GM23338 (cell line): Measurements from ENCODE around the gene USP49. TPM values are rescaled to one million over a fixed set of nuclear protein-coding genes. Genes with fewer than 3 reads are reported as not detected.

ENCODE experiments used
- ATAC-seq: fragments of 200-7000 bp; cut with Tn5 transposase; 3 replicates; pipeline ENCODE4 v1.9.1; 2020
- DNase-seq: peaks from one replicate; pipeline ENCODE4 v3.0.0-alpha.2; 2015; ENCODE audit warnings: low spot score
- H2AFZ ChIP-seq: fragments of 200-600 bp; sonication (generic); 2 replicates; pipeline ENCODE4 v1.8.0; 2016; ENCODE audit warnings: antibody characterized with exemption, mild to moderate bottlenecking, moderate library complexity
- H3F3A ChIP-seq: fragments of 200-600 bp; sonication (generic); replicated peaks from 2 replicates; pipeline ENCODE4 v1.8.0; 2017; ENCODE audit warnings: antibody characterized with exemption, mixed run types, low read depth
- H3K27ac ChIP-seq: fragments of 200-600 bp; sonication (generic); 2 replicates; pipeline ENCODE4 v1.6.1; 2016; ENCODE audit warnings: low read depth
- H3K27me3 ChIP-seq: fragments of 200-600 bp; sonication (generic); 2 replicates; pipeline ENCODE4 v1.8.0; 2016; ENCODE audit warnings: mild to moderate bottlenecking, mixed run types, moderate library complexity; ENCODE audit not compliant: insufficient read depth
- H3K36me3 ChIP-seq: fragments of 200-600 bp; sonication (generic); 2 replicates; pipeline ENCODE4 v1.8.0; 2016; ENCODE audit warnings: mild to moderate bottlenecking; ENCODE audit not compliant: insufficient read depth
- H3K4me1 ChIP-seq: fragments of 200-600 bp; sonication (generic); 2 replicates; pipeline ENCODE4 v1.8.0; 2016; ENCODE audit warnings: mild to moderate bottlenecking, moderate library complexity; ENCODE audit not compliant: insufficient read depth
- H3K4me2 ChIP-seq: fragments of 200-600 bp; sonication (generic); 2 replicates; pipeline ENCODE4 v1.7.1; 2017; ENCODE audit warnings: mixed run types
- H3K4me3 ChIP-seq: fragments of 200-600 bp; sonication (generic); 2 replicates; pipeline ENCODE4 v1.6.1; 2016; ENCODE audit warnings: mixed run types
- H3K79me2 ChIP-seq: fragments of 200-600 bp; sonication (generic); replicated peaks from 2 replicates; pipeline ENCODE4 v1.8.0; 2017; ENCODE audit warnings: mild to moderate bottlenecking; ENCODE audit not compliant: insufficient read depth
- H3K9me2 ChIP-seq: fragments of 200-600 bp; sonication (generic); 2 replicates; pipeline ENCODE4 v1.8.0; 2017; ENCODE audit not compliant: insufficient read depth
- H4K20me1 ChIP-seq: fragments of 200-600 bp; sonication (generic); replicated peaks from 2 replicates; pipeline ENCODE4 v1.8.0; 2017; ENCODE audit warnings: mild to moderate bottlenecking; ENCODE audit not compliant: insufficient read depth
- H3K27ac Mint-ChIP-seq: 2 replicates; pipeline ENCODE4 v1.8.0; 2020; ENCODE audit warnings: inconsistent platforms, mild to moderate bottlenecking, moderate library complexity, mixed read lengths
- H3K27me3 Mint-ChIP-seq: 3 replicates; pipeline ENCODE4 v1.8.0; 2022; ENCODE audit warnings: low read depth, mild to moderate bottlenecking, moderate library complexity, mixed read lengths, inconsistent platforms; ENCODE audit not compliant: insufficient read depth, poor library complexity
- H3K36me3 Mint-ChIP-seq: 3 replicates; pipeline ENCODE4 v1.8.0; 2021; ENCODE audit warnings: low read depth, mild to moderate bottlenecking, inconsistent platforms, moderate library complexity, mixed read lengths
- H3K4me1 Mint-ChIP-seq: 3 replicates; pipeline ENCODE4 v1.8.0; 2020; ENCODE audit warnings: mild to moderate bottlenecking, inconsistent platforms, mixed read lengths
- H3K4me3 Mint-ChIP-seq: 3 replicates; pipeline ENCODE4 v1.8.0; 2021; ENCODE audit warnings: moderate library complexity, mild to moderate bottlenecking, inconsistent platforms, mixed read lengths
- H3K9me3 Mint-ChIP-seq: 3 replicates; pipeline ENCODE4 v1.8.0; 2020; ENCODE audit warnings: moderate library complexity, mild to moderate bottlenecking, inconsistent platforms, mixed read lengths
- CREB1 ChIP-seq: fragments of 250-450 bp; sonication (Bioruptor Pico); IDR thresholded peaks from 2 replicates; pipeline ENCODE4 v1.5.0; 2020; ENCODE audit warnings: low read depth, mild to moderate bottlenecking, moderate library complexity
- ETS1 ChIP-seq: IDR thresholded peaks from 2 replicates; pipeline ENCODE4 v1.6.1; 2016; ENCODE audit warnings: antibody characterized with exemption
- EZH2 ChIP-seq: fragments of 200-600 bp; sonication (generic); IDR thresholded peaks from one replicate; pipeline ENCODE4 v1.8.0; 2017; ENCODE audit warnings: antibody characterized with exemption, mild to moderate bottlenecking, low read depth; ENCODE audit not compliant: unreplicated experiment
- EZH2phosphoT487 ChIP-seq: fragments of 200-600 bp; sonication (generic); IDR thresholded peaks from one replicate; pipeline ENCODE4 v1.8.1; 2018; ENCODE audit warnings: antibody characterized with exemption; ENCODE audit not compliant: unreplicated experiment
- JUNB ChIP-seq: IDR thresholded peaks from one replicate; pipeline ENCODE4 v1.6.1; 2016; ENCODE audit warnings: antibody characterized with exemption; ENCODE audit not compliant: unreplicated experiment
- NANOG ChIP-seq: IDR thresholded peaks from 2 replicates; pipeline ENCODE4 v1.6.1; 2016; ENCODE audit warnings: antibody characterized with exemption, borderline replicate concordance
- POLR2AphosphoS5 ChIP-seq: IDR thresholded peaks from 2 replicates; pipeline ENCODE4 v1.6.1; 2016; ENCODE audit warnings: antibody characterized with exemption, low read depth
- REST ChIP-seq: IDR thresholded peaks from one replicate; pipeline ENCODE4 v1.6.1; 2018; ENCODE audit warnings: antibody characterized with exemption; ENCODE audit not compliant: unreplicated experiment
- STAT1 ChIP-seq: IDR thresholded peaks from one replicate; pipeline ENCODE4 v1.6.1; 2016; ENCODE audit warnings: antibody characterized with exemption; ENCODE audit not compliant: unreplicated experiment
- ZNF114 ChIP-seq: fragments of 250-450 bp; sonication (Bioruptor Pico); IDR thresholded peaks from 2 replicates; pipeline ENCODE4 v1.5.0; 2020; ENCODE audit warnings: mild to moderate bottlenecking, moderate library complexity
- ZNF331 ChIP-seq: fragments of 250-450 bp; sonication (Bioruptor Pico); IDR thresholded peaks from 2 replicates; pipeline ENCODE4 v1.5.0; 2020; ENCODE audit warnings: low read depth, mild to moderate bottlenecking, moderate library complexity
- polyA plus RNA-seq: library from polyadenylated mRNA; unstranded; fragments of >200 nt; fragmentation: Nextera tagmentation; extraction: Ambion mirVana; gene quantifications from 2 replicates; pipeline ENCODE4 v1.2.1, GENCODE V29; 2016
- total RNA-seq: library from RNA; depleted of rRNA; stranded (reverse); fragments of >200 nt; shearing (Covaris generic); gene quantifications from 2 replicates; pipeline ENCODE4 v1.2.3, GENCODE V29; 2014
- TF ChIP-seq, protein P1 (sequence below), 2 experiments: fragments of 200-600 bp in 1 of 2; sonication (generic) in 1 of 2; conservative IDR thresholded peaks; 2 replicates each; pipeline versions ENCODE4 v1.5.1 to v1.6.1; 2016 to 2017; ENCODE audit warnings: antibody characterized with exemption in 2 of 2, low read depth in 2 of 2, mild to moderate bottlenecking in 2 of 2, moderate library complexity in 1 of 2
- TF ChIP-seq, protein P2 (sequence below): fragments of 250-450 bp; sonication (Bioruptor Pico); IDR thresholded peaks from 2 replicates; pipeline ENCODE4 v1.5.0; 2020; ENCODE audit warnings: mild to moderate bottlenecking, moderate library complexity

The USP49 gene
- total and polyA plus RNA-seq, 2 experiments from 2014 or later, result 5.9 to 21.5 TPM

DNA sequence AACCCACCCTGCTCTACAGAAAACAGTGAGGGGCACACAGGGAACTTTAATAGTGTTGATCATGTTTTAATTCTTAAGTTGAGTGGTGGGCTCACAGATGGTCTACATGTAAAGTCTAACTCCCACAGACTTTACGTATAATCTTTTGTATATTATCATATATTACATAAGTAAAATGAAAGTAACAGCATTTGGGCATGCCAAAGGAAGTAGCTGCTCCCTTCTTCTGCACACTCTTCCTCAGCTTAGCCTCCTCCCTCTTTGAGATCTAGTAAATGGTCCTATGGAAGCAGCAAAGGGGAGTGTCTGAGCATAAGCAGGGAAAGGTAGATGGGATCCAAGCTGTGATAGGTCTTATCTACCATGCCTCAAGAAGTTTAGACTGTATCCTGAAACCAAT, 14.6 kb upstream of the USP49 start:
- Mint-ChIP-seq H3K27me3 (no peaks in the 10 kb centered on the region), H3K9me3 (no peaks in the 10 kb centered on the region), H3K4me3 (no peak overlapping the region), H3K36me3 (peaks cover 39% of the 10 kb centered on the region), H3K4me1 (no peaks in the 10 kb centered on the region), H3K27ac (no peak overlapping the region)
- H3K27me3 ChIP-seq, result no peaks in the 10 kb centered on the region
- peaks cover 7% of the 10 kb centered on the region for H4K20me1 ChIP-seq
- TF ChIP-seq, protein P1, sequence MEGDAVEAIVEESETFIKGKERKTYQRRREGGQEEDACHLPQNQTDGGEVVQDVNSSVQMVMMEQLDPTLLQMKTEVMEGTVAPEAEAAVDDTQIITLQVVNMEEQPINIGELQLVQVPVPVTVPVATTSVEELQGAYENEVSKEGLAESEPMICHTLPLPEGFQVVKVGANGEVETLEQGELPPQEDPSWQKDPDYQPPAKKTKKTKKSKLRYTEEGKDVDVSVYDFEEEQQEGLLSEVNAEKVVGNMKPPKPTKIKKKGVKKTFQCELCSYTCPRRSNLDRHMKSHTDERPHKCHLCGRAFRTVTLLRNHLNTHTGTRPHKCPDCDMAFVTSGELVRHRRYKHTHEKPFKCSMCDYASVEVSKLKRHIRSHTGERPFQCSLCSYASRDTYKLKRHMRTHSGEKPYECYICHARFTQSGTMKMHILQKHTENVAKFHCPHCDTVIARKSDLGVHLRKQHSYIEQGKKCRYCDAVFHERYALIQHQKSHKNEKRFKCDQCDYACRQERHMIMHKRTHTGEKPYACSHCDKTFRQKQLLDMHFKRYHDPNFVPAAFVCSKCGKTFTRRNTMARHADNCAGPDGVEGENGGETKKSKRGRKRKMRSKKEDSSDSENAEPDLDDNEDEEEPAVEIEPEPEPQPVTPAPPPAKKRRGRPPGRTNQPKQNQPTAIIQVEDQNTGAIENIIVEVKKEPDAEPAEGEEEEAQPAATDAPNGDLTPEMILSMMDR (conservative IDR thresholded peaks at IDR 0.05; ENCODE audit: low read depth in 2 of 2), result no peak
- TF ChIP-seq POLR2AphosphoS5, result no peak
- no peak for TF ChIP-seq CREB1 (CRISPR knock-in tag)
- TF ChIP-seq JUNB, result no peak
- TF ChIP-seq REST, result no peak
- TF ChIP-seq STAT1, result no peak
- TF ChIP-seq ZNF114 (CRISPR knock-in tag), result no peak
- no peak for TF ChIP-seq NANOG
- TF ChIP-seq EZH2phosphoT487, result no peak
- TF ChIP-seq ZNF331 (CRISPR knock-in tag), result no peak
- TF ChIP-seq ETS1, result no peak
- TF ChIP-seq, protein P2, sequence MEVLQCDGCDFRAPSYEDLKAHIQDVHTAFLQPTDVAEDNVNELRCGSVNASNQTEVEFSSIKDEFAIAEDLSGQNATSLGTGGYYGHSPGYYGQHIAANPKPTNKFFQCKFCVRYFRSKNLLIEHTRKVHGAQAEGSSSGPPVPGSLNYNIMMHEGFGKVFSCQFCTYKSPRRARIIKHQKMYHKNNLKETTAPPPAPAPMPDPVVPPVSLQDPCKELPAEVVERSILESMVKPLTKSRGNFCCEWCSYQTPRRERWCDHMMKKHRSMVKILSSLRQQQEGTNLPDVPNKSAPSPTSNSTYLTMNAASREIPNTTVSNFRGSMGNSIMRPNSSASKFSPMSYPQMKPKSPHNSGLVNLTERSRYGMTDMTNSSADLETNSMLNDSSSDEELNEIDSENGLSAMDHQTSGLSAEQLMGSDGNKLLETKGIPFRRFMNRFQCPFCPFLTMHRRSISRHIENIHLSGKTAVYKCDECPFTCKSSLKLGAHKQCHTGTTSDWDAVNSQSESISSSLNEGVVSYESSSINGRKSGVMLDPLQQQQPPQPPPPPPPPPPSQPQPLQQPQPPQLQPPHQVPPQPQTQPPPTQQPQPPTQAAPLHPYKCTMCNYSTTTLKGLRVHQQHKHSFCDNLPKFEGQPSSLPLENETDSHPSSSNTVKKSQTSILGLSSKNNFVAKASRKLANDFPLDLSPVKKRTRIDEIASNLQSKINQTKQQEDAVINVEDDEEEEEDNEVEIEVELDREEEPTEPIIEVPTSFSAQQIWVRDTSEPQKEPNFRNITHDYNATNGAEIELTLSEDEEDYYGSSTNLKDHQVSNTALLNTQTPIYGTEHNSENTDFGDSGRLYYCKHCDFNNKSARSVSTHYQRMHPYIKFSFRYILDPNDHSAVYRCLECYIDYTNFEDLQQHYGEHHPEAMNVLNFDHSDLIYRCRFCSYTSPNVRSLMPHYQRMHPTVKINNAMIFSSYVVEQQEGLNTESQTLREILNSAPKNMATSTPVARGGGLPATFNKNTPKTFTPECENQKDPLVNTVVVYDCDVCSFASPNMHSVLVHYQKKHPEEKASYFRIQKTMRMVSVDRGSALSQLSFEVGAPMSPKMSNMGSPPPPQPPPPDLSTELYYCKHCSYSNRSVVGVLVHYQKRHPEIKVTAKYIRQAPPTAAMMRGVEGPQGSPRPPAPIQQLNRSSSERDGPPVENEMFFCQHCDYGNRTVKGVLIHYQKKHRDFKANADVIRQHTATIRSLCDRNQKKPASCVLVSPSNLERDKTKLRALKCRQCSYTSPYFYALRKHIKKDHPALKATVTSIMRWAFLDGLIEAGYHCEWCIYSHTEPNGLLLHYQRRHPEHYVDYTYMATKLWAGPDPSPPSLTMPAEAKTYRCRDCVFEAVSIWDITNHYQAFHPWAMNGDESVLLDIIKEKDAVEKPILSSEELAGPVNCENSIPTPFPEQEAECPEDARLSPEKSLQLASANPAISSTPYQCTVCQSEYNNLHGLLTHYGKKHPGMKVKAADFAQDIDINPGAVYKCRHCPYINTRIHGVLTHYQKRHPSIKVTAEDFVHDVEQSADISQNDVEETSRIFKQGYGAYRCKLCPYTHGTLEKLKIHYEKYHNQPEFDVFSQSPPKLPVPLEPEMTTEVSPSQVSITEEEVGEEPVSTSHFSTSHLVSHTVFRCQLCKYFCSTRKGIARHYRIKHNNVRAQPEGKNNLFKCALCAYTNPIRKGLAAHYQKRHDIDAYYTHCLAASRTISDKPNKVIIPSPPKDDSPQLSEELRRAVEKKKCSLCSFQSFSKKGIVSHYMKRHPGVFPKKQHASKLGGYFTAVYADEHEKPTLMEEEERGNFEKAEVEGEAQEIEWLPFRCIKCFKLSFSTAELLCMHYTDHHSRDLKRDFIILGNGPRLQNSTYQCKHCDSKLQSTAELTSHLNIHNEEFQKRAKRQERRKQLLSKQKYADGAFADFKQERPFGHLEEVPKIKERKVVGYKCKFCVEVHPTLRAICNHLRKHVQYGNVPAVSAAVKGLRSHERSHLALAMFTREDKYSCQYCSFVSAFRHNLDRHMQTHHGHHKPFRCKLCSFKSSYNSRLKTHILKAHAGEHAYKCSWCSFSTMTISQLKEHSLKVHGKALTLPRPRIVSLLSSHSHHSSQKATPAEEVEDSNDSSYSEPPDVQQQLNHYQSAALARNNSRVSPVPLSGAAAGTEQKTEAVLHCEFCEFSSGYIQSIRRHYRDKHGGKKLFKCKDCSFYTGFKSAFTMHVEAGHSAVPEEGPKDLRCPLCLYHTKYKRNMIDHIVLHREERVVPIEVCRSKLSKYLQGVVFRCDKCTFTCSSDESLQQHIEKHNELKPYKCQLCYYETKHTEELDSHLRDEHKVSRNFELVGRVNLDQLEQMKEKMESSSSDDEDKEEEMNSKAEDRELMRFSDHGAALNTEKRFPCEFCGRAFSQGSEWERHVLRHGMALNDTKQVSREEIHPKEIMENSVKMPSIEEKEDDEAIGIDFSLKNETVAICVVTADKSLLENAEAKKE (CRISPR knock-in tag), result no peak
- no peak for TF ChIP-seq EZH2
- H3K4me2 ChIP-seq, result no peak overlapping the region
- peaks cover 12% of the 10 kb centered on the region; the same call in 1 of the 2 replicates for H3K36me3 ChIP-seq
- no peaks in the 10 kb centered on the region for H3F3A ChIP-seq
- H3K9me2 ChIP-seq, result no peaks in the 10 kb centered on the region
- DNase-seq (no peak), ATAC-seq (no peak)
- no peak overlapping the region for H3K4me3 ChIP-seq
- no peak overlapping the region for H3K27ac ChIP-seq
- peaks cover 18% of the 10 kb centered on the region for H3K79me2 ChIP-seq
- no peak overlapping the region for H2AFZ ChIP-seq
- H3K4me1 ChIP-seq, result no peaks in the 10 kb centered on the region
